Panc1 (cell line): ENCODE measurements around the gene CSTPP1. TPM values are rescaled to one million over a fixed set of nuclear protein-coding genes. Genes with fewer than 3 reads are reported as not detected.

ENCODE experiments used
- ATAC-seq: fragments of 200-7000 bp; cut with Tn5 transposase; 2 replicates; pipeline ENCODE4 v1.9.1; 2020; ENCODE audit warnings: mild to moderate bottlenecking, moderate library complexity
- BruUV-seq: library from RNA; stranded (reverse); fragments of 400-500 nt; replicated peaks from 2 replicates; lab custom pipeline; 2021; lab: Mats Ljungman, UMichigan
- CTCF ChIA-PET: fragments of 300-600 bp; sonication (Branson Sonifier 250); formaldehyde crosslinking; loops from one replicate; lab custom pipeline; 2022; ENCODE audit warnings: antibody characterized with exemption; lab: Charles Lee
- POLR2A ChIA-PET: fragments of 300-600 bp; sonication (Branson Sonifier 250); formaldehyde crosslinking; loops from one replicate; lab custom pipeline; 2022; ENCODE audit warnings: antibody characterized with exemption; lab: Charles Lee
- DNase-seq: peaks from one replicate; pipeline ENCODE4 v3.0.0-alpha.2; 2010; ENCODE audit warnings: low read depth, low spot score
- H3K27ac ChIP-seq: 2 replicates; pipeline ENCODE4 v1.5.1; 2011; ENCODE audit warnings: mild to moderate bottlenecking, low read length, inconsistent platforms
- H3K27me3 ChIP-seq: fragments of 200-500 bp; sonication (Bioruptor generic); 2 replicates; pipeline ENCODE4 v1.6.0; 2014; ENCODE audit warnings: low read length, inconsistent platforms; ENCODE audit not compliant: control insufficient read depth, insufficient read depth
- H3K36me3 ChIP-seq: fragments of 200-500 bp; sonication (Bioruptor generic); 2 replicates; pipeline ENCODE4 v1.5.1; 2014; ENCODE audit warnings: inconsistent platforms, mild to moderate bottlenecking, low read length, moderate library complexity; ENCODE audit not compliant: control insufficient read depth, insufficient read depth
- H3K4me1 ChIP-seq: 2 replicates; pipeline ENCODE4 v1.5.1; 2011; ENCODE audit warnings: inconsistent platforms, mild to moderate bottlenecking, low read length, moderate library complexity; ENCODE audit not compliant: control insufficient read depth, insufficient read depth
- H3K4me3 ChIP-seq, 2 experiments: 2 replicates each; pipeline ENCODE4 v1.5.1; 2011 to 2012; ENCODE audit warnings: low read depth in 2 of 2, low read length in 2 of 2, mild to moderate bottlenecking in 2 of 2, inconsistent platforms in 1 of 2, moderate library complexity in 1 of 2
- H3K9me3 ChIP-seq: fragments of 200-500 bp; sonication (Bioruptor generic); 2 replicates; pipeline ENCODE4 v1.5.1; 2014; ENCODE audit warnings: low read depth, mild to moderate bottlenecking, inconsistent platforms, low read length, moderate library complexity; ENCODE audit not compliant: control insufficient read depth, insufficient read depth
- POLR2AphosphoS5 ChIP-seq: IDR thresholded peaks from 2 replicates; pipeline ENCODE4 v1.6.1; 2012; ENCODE audit warnings: mild to moderate bottlenecking, low read depth, low read length, moderate library complexity
- REST ChIP-seq, 2 experiments: IDR thresholded peaks; 2 replicates each; pipeline ENCODE4 v1.6.1; 2011 to 2012; ENCODE audit warnings: low read depth in 2 of 2, control low read depth in 1 of 2, low read length in 1 of 2, mild to moderate bottlenecking in 1 of 2, moderate library complexity in 1 of 2; ENCODE audit not compliant: insufficient read depth in 1 of 2
- SIN3A ChIP-seq: IDR thresholded peaks from 2 replicates; pipeline ENCODE4 v1.6.1; 2012; ENCODE audit warnings: low read depth, mild to moderate bottlenecking, low read length, moderate library complexity, borderline replicate concordance; ENCODE audit not compliant: insufficient read depth
- TCF7L2 ChIP-seq: IDR thresholded peaks from 2 replicates; pipeline ENCODE4 v1.6.1; 2011; ENCODE audit warnings: mild to moderate bottlenecking, low read depth, low read length, inconsistent platforms
- in situ Hi-C: cut with HindIII; loops from 2 replicates; pipeline ENCODE4 v1.10.0; 2016; ENCODE audit warnings: low sequenced_read_pairs, low pct_unique_long_range_greater_than_20kb
- intact Hi-C: fragments of 100-400 bp; cut with micrococcal nuclease; formaldehyde crosslinking; loops from one replicate; pipeline ENCODE4 v1.10.0; 2022; ENCODE audit not compliant: unreplicated experiment
- total RNA-seq: library from RNA; stranded (reverse); gene quantifications from one replicate; pipeline ENCODE4 v1.2.1, GENCODE V29; 2021; ENCODE audit not compliant: unreplicated experiment
- TF ChIP-seq, protein P1 (sequence below): fragments of 450-650 bp; IDR thresholded peaks from 2 replicates; pipeline ENCODE4 v1.5.1; 2017; ENCODE audit warnings: mild to moderate bottlenecking

Gene CSTPP1
- total RNA-seq, 1 experiment from 2014 or later = 29.0 TPM

GRCh38 chr11:47124675-47125074 is 188.1 kb downstream of the CSTPP1 start:
- TF ChIP-seq, protein P1, sequence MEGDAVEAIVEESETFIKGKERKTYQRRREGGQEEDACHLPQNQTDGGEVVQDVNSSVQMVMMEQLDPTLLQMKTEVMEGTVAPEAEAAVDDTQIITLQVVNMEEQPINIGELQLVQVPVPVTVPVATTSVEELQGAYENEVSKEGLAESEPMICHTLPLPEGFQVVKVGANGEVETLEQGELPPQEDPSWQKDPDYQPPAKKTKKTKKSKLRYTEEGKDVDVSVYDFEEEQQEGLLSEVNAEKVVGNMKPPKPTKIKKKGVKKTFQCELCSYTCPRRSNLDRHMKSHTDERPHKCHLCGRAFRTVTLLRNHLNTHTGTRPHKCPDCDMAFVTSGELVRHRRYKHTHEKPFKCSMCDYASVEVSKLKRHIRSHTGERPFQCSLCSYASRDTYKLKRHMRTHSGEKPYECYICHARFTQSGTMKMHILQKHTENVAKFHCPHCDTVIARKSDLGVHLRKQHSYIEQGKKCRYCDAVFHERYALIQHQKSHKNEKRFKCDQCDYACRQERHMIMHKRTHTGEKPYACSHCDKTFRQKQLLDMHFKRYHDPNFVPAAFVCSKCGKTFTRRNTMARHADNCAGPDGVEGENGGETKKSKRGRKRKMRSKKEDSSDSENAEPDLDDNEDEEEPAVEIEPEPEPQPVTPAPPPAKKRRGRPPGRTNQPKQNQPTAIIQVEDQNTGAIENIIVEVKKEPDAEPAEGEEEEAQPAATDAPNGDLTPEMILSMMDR = no peak
- POLR2A ChIA-PET = no interaction called here
- intact Hi-C loops = no loop called here
- Histone ChIP-seq H3K4me3 (no peak overlapping the region), H3K4me1 (no peaks in the 10 kb centered on the region), H3K36me3 (no peaks in the 10 kb centered on the region), H3K27ac (no peak overlapping the region), H3K9me3 (no peaks in the 10 kb centered on the region), H3K27me3 (no peaks in the 10 kb centered on the region)
- BruUV-seq = no TSS peak
- CTCF ChIA-PET = no interaction called here
- no peak for ATAC-seq
- DNase-seq = no peak
- in situ Hi-C loops = no loop called here

DNA sequence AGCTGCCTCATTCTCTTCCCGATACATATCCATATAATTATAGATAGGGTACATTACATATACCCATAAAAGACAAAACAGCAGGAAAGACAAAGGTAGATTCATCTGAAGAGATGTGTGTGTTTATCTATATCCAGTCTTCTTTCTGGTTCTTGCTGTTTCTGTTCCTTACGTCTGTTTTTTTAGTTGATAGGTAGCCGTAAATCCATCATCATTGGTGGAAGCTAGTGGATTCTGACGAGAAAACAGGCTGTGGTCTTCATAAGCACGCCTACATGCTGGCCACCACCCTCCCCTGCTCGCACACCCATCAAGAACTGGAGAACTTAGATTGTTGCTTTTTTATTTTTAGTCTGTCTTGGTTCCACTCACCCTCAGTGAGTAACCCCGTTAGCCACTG is 188.5 kb downstream of the CSTPP1 start:
- in situ Hi-C loops (no loop called here), intact Hi-C loops (no loop called here)
- CTCF ChIA-PET = no interaction called here
- H3K36me3 ChIP-seq = no peaks in the 10 kb centered on the region
- H3K27me3 ChIP-seq = no peaks in the 10 kb centered on the region
- BruUV-seq = no TSS peak
- DNase-seq (no peak), ATAC-seq (no peak)
- H3K27ac ChIP-seq = no peak overlapping the region
- H3K9me3 ChIP-seq = no peaks in the 10 kb centered on the region
- no peak overlapping the region for H3K4me3 ChIP-seq
- POLR2A ChIA-PET = no interaction called here
- no peaks in the 10 kb centered on the region for H3K4me1 ChIP-seq
- TF ChIP-seq POLR2AphosphoS5 (no peak), TCF7L2 (no peak), REST (IDR thresholded peaks at IDR 0.05; ENCODE audit: insufficient read depth in 1 of 2, low read depth in 2 of 2, low read length in 1 of 2) (no peak), SIN3A (no peak)
- TF ChIP-seq, protein P1 = no peak

DNA sequence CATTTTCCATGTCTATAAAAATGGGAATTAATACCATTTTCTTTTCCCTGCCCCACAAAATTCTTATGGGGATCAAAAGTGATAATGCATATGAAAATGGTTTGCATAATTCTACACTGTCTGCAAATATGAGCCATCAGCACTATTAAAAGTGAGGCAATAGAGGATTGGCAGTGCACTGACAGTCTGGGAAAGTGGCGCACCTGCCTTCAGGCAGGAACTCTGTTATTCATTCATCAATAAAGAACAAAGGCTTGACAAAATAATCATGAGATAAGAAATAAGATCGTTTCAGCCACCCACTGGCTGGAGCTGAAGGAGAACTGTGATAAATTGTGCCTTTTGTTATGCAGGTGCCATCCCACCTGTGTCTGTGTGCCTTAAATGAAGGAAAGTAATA is 190.7 kb downstream of the CSTPP1 start:
- H3K9me3 ChIP-seq = no peaks in the 10 kb centered on the region
- DNase-seq (no peak), ATAC-seq (no peak)
- H3K27ac ChIP-seq = no peak overlapping the region
- no peaks in the 10 kb centered on the region for H3K4me1 ChIP-seq
- H3K4me3 ChIP-seq = no peak overlapping the region
- ChIA-PET CTCF (no interaction called here), POLR2A (no interaction called here)
- no TSS peak for BruUV-seq
- H3K36me3 ChIP-seq = no peaks in the 10 kb centered on the region
- no peaks in the 10 kb centered on the region for H3K27me3 ChIP-seq
- intact Hi-C loops = no loop called here
- no peak for TF ChIP-seq POLR2AphosphoS5
- no peak for TF ChIP-seq TCF7L2
- TF ChIP-seq REST (IDR thresholded peaks at IDR 0.05; ENCODE audit: insufficient read depth in 1 of 2, low read depth in 2 of 2, low read length in 1 of 2) = no peak
- in situ Hi-C loops = no loop called here
